Cerebellar cortex (tissue), 1 donor: ENCODE measurements around the gene UBXN10.

ENCODE experiments used
- DNase-seq: peaks from one replicate; pipeline ENCODE4 v3.0.0-alpha.2; 2015; ENCODE audit warnings: low spot score

The UBXN10 gene

DNA sequence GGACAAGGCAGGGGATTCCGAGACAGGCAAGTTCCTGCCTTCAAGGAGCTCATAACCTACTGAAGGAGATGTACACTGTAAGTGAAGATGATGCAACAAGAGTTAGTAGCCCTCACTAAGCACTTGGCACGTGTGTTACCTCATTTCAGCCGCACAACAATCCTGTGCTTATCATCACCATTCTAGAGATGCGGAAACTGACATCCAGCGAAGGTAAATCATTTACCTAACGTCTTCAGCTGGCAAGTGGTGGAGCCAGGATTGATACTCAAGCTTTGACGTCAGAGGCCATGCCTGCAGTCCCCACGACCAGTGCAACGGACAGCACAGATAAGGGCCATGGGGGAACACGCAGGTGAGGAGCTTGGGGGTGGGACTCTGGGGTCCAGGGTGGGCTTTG is 2.9 kb upstream of the UBXN10 start:
- no peak for DNase-seq

DNA sequence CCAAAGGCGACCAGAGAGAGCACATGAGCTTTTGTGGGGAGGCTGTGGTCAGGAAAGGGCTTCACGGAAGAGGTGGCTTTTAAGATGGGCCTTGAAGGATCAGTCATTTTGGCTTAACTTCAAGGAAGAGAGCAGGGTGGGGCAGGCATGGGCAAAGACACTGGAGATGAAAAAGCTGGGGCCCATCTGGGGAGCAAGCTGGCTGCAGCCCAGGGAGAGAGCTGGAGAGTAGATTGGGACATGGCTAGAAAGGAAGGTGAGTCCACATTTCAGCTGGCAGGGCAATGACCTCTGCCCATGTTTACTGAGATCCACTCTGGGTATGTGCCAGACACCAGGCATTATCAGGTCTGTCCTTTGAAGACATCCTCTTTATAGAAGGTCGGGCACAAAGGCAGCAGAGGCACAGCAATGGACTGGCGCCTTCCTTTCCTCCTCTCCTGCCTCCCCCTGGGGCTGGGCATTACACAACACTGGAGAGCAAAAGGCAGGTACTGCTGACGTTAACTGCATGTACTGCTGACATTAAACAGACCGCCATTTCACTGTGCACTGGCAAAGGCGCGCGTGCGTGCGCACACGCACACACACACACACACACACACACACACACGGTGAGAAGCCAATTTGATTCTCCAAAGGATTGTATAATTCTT is 2.2 kb upstream of the UBXN10 start:
- no peak for DNase-seq

- no peak for DNase-seq
Observed at GRCh38 chr1:20184481-20184900, 1.4 kb upstream of the UBXN10 start.

DNA sequence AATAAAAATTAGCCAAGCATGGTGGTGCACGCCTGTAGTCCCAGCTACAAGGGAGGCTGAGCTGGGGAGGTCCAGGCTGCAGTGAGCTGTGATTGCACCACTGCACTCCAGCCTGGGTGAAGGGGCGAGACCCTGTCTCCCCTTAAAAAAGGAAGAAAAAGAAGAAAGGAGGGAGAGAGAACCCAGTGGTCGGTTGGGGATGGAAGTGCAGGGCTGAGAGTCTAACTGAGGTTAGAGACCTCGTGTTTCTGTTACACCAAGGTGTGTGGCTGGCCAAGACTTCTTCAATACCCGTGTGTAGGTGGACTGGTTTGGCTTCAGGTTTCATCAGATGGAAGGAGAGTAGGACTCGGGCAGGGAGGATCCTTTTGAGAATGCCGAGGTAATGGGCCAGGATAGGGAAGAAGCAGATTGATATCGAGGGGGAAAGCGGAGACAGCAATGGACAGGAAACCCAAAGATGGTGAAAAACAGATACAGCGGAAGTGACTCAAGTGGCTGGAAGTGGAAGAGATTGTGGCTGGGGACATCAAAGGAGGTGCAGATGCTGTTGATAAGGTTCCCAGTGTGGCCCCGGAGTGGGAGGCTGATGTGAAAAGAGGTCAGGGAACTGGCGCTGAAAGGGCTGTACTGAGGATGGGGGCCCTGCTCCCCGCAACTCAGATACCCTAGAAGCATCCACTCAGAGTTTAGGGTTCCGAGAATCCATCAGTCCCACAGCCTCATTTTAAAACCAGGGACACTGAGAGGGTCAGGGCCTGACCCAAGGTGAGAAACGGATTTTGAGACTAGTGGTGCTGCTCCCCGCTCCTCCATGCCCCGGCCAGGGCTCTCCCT is 681 bp upstream of the UBXN10 start:
- no peak for DNase-seq

GRCh38 chr1:20187103-20187812 is 1.4 kb downstream of the UBXN10 start:
- DNase-seq = peak; percentile 79

GRCh38 chr1:20187813-20188454 is 2.0 kb downstream of the UBXN10 start:
- no peak for DNase-seq

GRCh38 chr1:20188455-20188817 is 2.5 kb downstream of the UBXN10 start:
- no peak for DNase-seq

- DNase-seq = no peak
Observed at GRCh38 chr1:20189664-20190063, 3.8 kb downstream of the UBXN10 start.

- peak; percentile 68 for DNase-seq
Observed at GRCh38 chr1:20190256-20191160, 4.6 kb downstream of the UBXN10 start.

- no peak for DNase-seq
Observed at GRCh38 chr1:20191266-20191825, 5.5 kb downstream of the UBXN10 start.

DNA sequence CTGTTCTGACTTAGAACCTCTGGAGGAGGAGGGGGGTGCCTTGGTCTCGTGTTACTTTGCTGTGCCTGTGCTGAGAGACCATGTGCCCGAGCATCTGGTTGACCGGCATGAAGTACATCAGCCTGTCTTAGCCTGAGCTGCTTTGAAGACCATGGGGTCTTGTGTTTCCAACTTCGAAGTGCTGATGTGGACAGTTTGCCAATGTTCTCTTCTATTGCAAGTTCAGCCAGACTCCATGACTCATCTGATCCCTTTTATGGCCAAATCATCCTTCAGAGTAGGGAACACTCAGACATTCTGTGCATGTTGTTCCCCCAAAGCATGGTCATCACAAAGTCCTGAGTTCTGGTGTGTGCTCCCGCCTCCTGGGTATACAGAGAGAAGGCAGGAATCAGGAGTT is 6.5 kb downstream of the UBXN10 start:
- no peak for DNase-seq

DNA sequence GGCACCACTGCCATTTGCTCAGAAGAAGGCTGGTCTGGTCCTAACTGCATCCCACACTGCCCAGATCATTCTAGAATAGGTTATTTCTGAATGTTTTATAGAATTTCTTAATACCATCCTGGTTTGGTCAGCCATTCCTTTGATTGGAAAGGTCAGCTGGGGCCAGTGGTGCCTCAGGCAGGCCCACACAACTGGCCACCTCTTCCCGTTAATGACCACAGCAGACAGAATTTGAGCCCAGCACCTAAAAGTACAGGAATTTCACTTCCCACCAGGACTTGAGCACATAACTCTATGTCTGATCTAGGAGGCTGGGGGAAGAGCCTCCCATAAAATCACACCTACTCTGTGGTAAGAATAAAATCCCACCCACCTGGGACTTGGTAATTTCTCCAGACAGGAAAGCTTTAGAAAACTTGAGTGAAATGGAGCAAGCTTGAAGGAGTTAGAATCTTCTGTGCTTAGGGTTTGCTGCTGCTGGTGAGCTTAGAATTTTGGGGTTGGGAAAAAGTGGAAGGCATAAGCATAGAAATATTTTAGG is 7.0 kb downstream of the UBXN10 start:
- DNase-seq = no peak

DNA sequence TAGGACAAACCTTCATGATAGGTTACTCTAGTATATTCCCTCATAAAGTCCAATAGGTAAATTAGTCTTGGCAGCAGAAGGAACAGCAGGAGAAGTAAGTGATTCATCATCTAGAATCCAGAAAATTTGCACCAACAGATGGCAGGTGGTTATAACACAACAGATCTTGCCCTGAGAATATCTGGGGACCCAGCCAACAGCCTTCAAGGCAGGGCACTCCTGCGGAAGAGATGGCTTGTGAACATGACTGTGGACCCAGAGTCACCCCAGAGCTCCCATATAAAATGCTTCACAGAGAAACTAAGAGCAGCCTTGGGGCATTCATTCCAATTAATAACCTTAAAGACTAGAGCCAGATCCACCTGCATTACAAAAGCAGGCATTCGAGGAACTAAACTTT is 8.3 kb downstream of the UBXN10 start:
- DNase-seq = peak; percentile 98

- peak; percentile 48 for DNase-seq
Observed at GRCh38 chr1:20194757-20195461, 9.0 kb downstream of the UBXN10 start.

- DNase-seq = no peak
Observed at GRCh38 chr1:20195462-20195780, 9.5 kb downstream of the UBXN10 start.

GRCh38 chr1:20197329-20197791 is 11.5 kb downstream of the UBXN10 start:
- no peak for DNase-seq

DNA sequence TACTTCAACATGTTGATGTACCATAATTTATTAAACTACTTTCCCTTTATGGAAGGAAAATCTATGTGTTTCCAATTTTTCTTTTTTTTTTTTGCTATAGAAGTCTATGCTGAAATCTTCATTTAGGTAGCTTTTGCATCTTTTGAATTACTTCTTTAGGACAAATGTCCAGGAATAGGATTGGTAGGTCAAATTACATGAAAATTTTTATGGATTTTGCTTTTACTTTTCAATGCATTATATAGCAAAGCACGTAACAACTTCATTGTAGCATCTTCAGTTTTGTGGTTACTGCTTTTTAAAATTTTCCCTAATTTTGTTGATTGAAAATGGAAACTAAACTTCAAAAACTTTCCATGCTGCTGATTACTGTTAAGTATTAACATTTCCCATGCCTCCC is 12.4 kb downstream of the UBXN10 start:
- DNase-seq = no peak

DNA sequence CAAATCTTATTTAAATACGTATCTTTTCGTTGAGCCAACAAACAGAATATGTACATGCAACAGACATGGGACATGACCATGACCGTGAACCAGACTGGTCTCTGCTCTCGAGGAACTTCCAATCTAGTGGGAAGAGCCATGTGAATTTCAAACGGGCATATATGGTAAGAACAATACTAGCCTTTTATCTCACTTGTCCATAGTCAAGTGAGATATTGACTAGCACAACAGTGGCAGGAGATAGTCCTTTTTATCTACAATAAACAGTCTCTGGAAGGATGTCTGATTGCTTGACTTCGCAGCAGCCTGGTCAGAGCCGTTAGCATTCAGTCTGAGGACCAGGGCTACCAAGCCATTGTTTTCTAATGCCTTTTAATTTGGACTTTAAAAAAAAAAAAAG is 13.0 kb downstream of the UBXN10 start:
- no peak for DNase-seq

GRCh38 chr1:20199403-20199802 is 13.5 kb downstream of the UBXN10 start:
- no peak for DNase-seq

- no peak for DNase-seq
Observed at GRCh38 chr1:20199840-20200239, 13.9 kb downstream of the UBXN10 start.
